ENCODE measurements around the gene RUNDC3A.

Gene RUNDC3A

DNA sequence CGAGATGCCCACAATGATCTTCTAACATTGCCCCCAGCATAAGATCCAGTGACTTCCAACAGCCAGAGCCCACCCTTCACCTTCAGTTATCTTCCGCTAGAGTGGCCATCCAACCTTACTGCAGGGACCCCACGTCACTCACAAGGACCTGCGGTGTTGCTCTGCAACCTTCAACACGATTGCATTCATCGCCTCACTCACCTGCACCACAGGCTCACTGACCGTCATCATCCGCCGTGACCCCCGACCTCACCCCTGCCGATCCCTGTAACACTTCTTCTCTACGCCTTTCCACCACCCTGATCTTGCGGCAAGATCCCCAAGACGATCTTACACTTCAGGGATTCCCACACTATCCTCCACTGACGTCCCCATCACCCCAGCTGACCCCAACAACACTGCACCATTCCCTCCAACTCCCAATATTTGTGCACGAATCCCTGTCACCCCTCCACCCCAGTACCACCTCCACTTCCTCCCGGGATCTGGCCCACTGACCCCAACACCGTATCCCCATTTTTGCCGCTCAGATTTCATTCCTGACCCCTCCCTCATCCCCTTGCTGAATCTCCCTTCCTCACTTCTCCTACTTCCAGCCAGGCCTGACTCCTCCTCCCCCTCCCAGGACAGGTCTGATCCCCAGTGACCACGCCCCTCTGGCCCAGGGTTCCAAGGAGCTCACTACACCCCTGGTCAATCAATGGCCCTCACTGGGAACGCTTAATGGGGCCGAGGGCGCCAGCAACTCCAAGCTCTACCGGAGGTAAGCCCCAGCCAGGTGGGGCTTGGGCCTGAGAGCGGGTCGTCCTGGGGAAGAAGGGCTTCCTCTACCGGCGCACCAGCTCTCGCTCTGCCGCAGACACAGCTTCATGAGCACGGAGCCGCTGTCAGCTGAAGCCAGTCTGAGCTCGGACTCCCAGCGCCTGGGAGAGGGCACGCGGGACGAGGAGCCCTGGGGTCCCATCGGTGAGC lies 7.6 kb downstream of the RUNDC3A start:
- TF ChIP-seq CTCF (IDR thresholded peaks at IDR 0.05) = no peak

- no peak for TF ChIP-seq CTCF (IDR thresholded peaks at IDR 0.05)
Observed at GRCh38 chr17:44317545-44317944, 9.1 kb downstream of the RUNDC3A start.

GRCh38 chr17:44318077-44318892 lies 9.9 kb downstream of the RUNDC3A start:
- TF ChIP-seq CTCF (IDR thresholded peaks at IDR 0.05) = no peak

GRCh38 chr17:44320066-44320465 lies 11.7 kb downstream of the RUNDC3A start:
- TF ChIP-seq CTCF (IDR thresholded peaks at IDR 0.05) = no peak

- no peak for TF ChIP-seq CTCF (IDR thresholded peaks at IDR 0.05)
Observed at GRCh38 chr17:44321246-44322120, 13.1 kb downstream of the RUNDC3A start.

GRCh38 chr17:44322236-44322895 lies 14.0 kb downstream of the RUNDC3A start:
- no peak for TF ChIP-seq CTCF (IDR thresholded peaks at IDR 0.05)
